ENCODE data around the gene GALNT15. TPM values are rescaled to one million over a fixed set of nuclear protein-coding genes. Genes with fewer than 3 reads are reported as not detected.

GALNT15 gene
- total and polyA plus RNA-seq, 2 of the 4 experiments (the other 2 are of a cell fraction), result 12.8 to 19.7 TPM

GRCh38 chr3:16199769-16200168, 25.3 kb downstream of the GALNT15 start:
- H4K8ac ChIP-seq (ENCODE audit: low read depth in 2 of 2, low read length in 2 of 2), result no peak overlapping the region
- H2BK120ac ChIP-seq (ENCODE audit: low read depth, low read length), result no peak overlapping the region
- dilution Hi-C loops (cut with HindIII; ENCODE audit: low sequenced_read_pairs, unreplicated experiment), result no loop called here
- H3K4me2 ChIP-seq (ENCODE audit: low read depth, low read length), result no peak overlapping the region
- CTCF ChIA-PET, result no interaction called here
- in situ Hi-C loops (cut with MboI; ENCODE audit: low sequenced_read_pairs), result no loop called here
- no peak overlapping the region for H3K14ac ChIP-seq (replicated peaks; ENCODE audit: low read depth, low read length)
- H3K56ac ChIP-seq (ENCODE audit: extremely low read depth, insufficient read depth, low read length), result no peak overlapping the region
- H2BK5ac ChIP-seq (ENCODE audit: low read depth, low read length, poor library complexity, severe bottlenecking), result no peak overlapping the region
- no peak overlapping the region for H3K4ac ChIP-seq (ENCODE audit: low read depth, low read length)
- no peak overlapping the region for H3K4me3 ChIP-seq (ENCODE audit: insufficient read depth, low read depth, low read length)
- no peak overlapping the region for H3K18ac ChIP-seq (ENCODE audit: low read depth, low read length)
- DNase-seq, result no peak
- H4K91ac ChIP-seq (ENCODE audit: insufficient read depth, low read depth, low read length), result no peak overlapping the region
- no peak overlapping the region for H3K9ac ChIP-seq (ENCODE audit: low read depth, low read length)
- H2BK15ac ChIP-seq (ENCODE audit: low read depth, low read length), result no peak overlapping the region
- TF ChIP-seq CTCF (conservative IDR thresholded peaks at IDR 0.05; ENCODE audit: low read depth, low read length), result no peak
- no peak for TF ChIP-seq ELK1 (IDR thresholded peaks at IDR 0.05; ENCODE audit: borderline replicate concordance, low read depth, low read length)
- TF ChIP-seq USF2 (IDR thresholded peaks at IDR 0.05; ENCODE audit: low read depth, low read length), result no peak
- TF ChIP-seq MXI1 (IDR thresholded peaks at IDR 0.05; ENCODE audit: borderline replicate concordance, low read depth, low read length), result no peak
- no peak for TF ChIP-seq SMC3 (IDR thresholded peaks at IDR 0.05; ENCODE audit: low read depth, low read length)
- TF ChIP-seq MAFK (IDR thresholded peaks at IDR 0.05; ENCODE audit: low read depth, low read length), result no peak
- TF ChIP-seq RCOR1 (IDR thresholded peaks at IDR 0.05; ENCODE audit: insufficient replicate concordance, low read length), result no peak
- TF ChIP-seq RAD21 (IDR thresholded peaks at IDR 0.05; ENCODE audit: low read length), result no peak
- no peak for TF ChIP-seq CHD1 (IDR thresholded peaks at IDR 0.05; ENCODE audit: low read depth, low read length)
- no peak for TF ChIP-seq BHLHE40 (IDR thresholded peaks at IDR 0.05; ENCODE audit: low read depth, low read length)
- TF ChIP-seq MAZ (IDR thresholded peaks at IDR 0.05; ENCODE audit: borderline replicate concordance, low read depth, low read length), result no peak
- no peak for TF ChIP-seq NFE2L2 (IDR thresholded peaks at IDR 0.05; ENCODE audit: low read depth, low read length)
- no peak for TF ChIP-seq FOS (IDR thresholded peaks at IDR 0.05; ENCODE audit: low read depth, low read length)
- TF ChIP-seq CEBPB (IDR thresholded peaks at IDR 0.05; ENCODE audit: low read depth, low read length), result no peak
- TF ChIP-seq POLR2A (IDR thresholded peaks at IDR 0.05; ENCODE audit: low read depth, low read length), result no peak
- no peak for TF ChIP-seq RFX5 (IDR thresholded peaks at IDR 0.05; ENCODE audit: low read depth, low read length)
- no CpG with 5 or more reads among the region's 2 CpGs for WGBS, 2 experiments (ENCODE audit: extremely low coverage in 2 of 2, insufficient read length in 1 of 2)
- H3K4me1 ChIP-seq (ENCODE audit: control insufficient read depth, insufficient read depth, low read length), result peaks cover 10% of the 10 kb centered on the region; the same call in 1 of the 2 replicates
- H3K23ac ChIP-seq (ENCODE audit: low read depth, low read length), result no peak overlapping the region
- no peak overlapping the region for H4K5ac ChIP-seq (ENCODE audit: low read depth, low read length)
- no peak overlapping the region for H3K27ac ChIP-seq (ENCODE audit: insufficient read depth, low read length)
- H2BK20ac ChIP-seq (ENCODE audit: low read depth, low read length), result no peak overlapping the region
- no peaks in the 10 kb centered on the region for H3K9me3 ChIP-seq (ENCODE audit: control insufficient read depth, insufficient read depth, low read length)
- no peaks in the 10 kb centered on the region for H4K20me1 ChIP-seq (ENCODE audit: insufficient read depth, low read length)
- no peaks in the 10 kb centered on the region for H3K27me3 ChIP-seq (ENCODE audit: control insufficient read depth, insufficient read depth, low read length)
- POLR2A ChIA-PET (ENCODE audit: unreplicated experiment), result no interaction called here
- H2AK9ac ChIP-seq (replicated peaks; ENCODE audit: low read depth, low read length, poor library complexity), result no peak overlapping the region
- H2AFZ ChIP-seq (replicated peaks; ENCODE audit: low read length, poor library complexity), result no peak overlapping the region
- ATAC-seq (ENCODE audit: low read depth), result no peak
- H3K9me1 ChIP-seq (ENCODE audit: insufficient read depth, low read length), result peaks cover 10% of the 10 kb centered on the region
- intact Hi-C loops (cut with micrococcal nuclease), result no loop called here
- peaks cover 64% of the 10 kb centered on the region for H3K36me3 ChIP-seq (ENCODE audit: control insufficient read depth, insufficient read depth, low read length)
- no peak overlapping the region for H2AK5ac ChIP-seq (ENCODE audit: low read depth, low read length)
- H3K79me1 ChIP-seq (ENCODE audit: low read depth in 1 of 2, low read length in 2 of 2), result no peaks in the 10 kb centered on the region
- BruUV-seq (replicated peaks), result no TSS peak
